ENCODE measurements around the gene RASAL2. TPM values are rescaled to one million over a fixed set of nuclear protein-coding genes. Genes with fewer than 3 reads are reported as not detected.

Gene RASAL2
- total and polyA plus RNA-seq, 2 of the 13 experiments (the other 11 are each of a cell fraction or from before 2014, with no cell fraction given) = 5.4 to 5.9 TPM

DNA sequence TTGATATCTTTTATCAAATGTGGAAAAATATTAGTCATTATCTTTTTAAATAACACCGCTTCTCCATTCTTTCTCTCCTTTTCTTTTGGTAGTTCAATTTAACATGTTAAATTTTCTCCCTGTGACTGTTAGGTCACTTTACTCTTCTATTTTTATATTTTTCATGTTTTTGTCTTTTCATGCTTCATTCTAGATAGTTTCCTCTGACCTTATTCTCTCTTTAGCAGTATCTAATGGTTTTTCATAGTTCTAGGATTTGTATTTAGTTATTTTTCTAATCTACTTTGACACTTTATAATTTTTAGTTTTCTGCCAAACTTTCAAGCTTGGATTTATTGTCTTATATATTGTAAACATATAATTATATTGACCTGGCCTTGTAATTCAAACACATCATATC lies 116.0 kb downstream of the RASAL2 start:
- Histone ChIP-seq H3K4me1 (ENCODE audit: insufficient read depth, low read length) (no peaks in the 10 kb centered on the region; the same call in 1 of the 2 replicates), H3K27me3 (ENCODE audit: control insufficient read depth in 1 of 2, insufficient read depth in 2 of 2, low read length in 2 of 2) (no peaks in the 10 kb centered on the region), H3K36me3 (replicated peaks in 1 of 2; ENCODE audit: control insufficient read depth in 1 of 2, insufficient read depth in 2 of 2, low read length in 2 of 2) (no peaks in the 10 kb centered on the region), H4K20me1 (ENCODE audit: insufficient read depth, low read length) (no peaks in the 10 kb centered on the region), H3K79me2 (ENCODE audit: insufficient read depth, low read length) (no peaks in the 10 kb centered on the region), H3K27ac (ENCODE audit: extremely low read length, insufficient read depth, low read length) (no peak overlapping the region), H3K9ac (ENCODE audit: insufficient read depth, low read depth, low read length) (no peak overlapping the region), H3K4me3 (replicated peaks in 1 of 3; ENCODE audit: insufficient read depth in 1 of 3, low read depth in 2 of 3, low read length in 3 of 3) (no peak overlapping the region), H3K9me3 (ENCODE audit: low read length) (peaks cover 29% of the 10 kb centered on the region), H2AFZ (ENCODE audit: low read length) (no peak overlapping the region), H3K4me2 (ENCODE audit: low read depth, low read length) (no peak overlapping the region)
- DNase-seq (ENCODE audit: low spot score) (no peak), FAIRE-seq (no peak), ATAC-seq (no peak)
- POLR2A ChIA-PET = no interaction called here
- BruUV-seq (replicated peaks) = no TSS peak
- no peak for TF ChIP-seq NR2C2 (CRISPR knock-in tag; IDR thresholded peaks at IDR 0.05; ENCODE audit: borderline replicate concordance)
- no peak for TF ChIP-seq KLF9 (CRISPR knock-in tag; IDR thresholded peaks at IDR 0.05; ENCODE audit: low read depth)
- TF ChIP-seq U2AF1 (optimal IDR thresholded peaks at IDR 0.05; ENCODE audit: low read depth, low read length) = no peak
- TF ChIP-seq ZNF784 (CRISPR knock-in tag; IDR thresholded peaks at IDR 0.05; ENCODE audit: borderline replicate concordance) = no peak
- TF ChIP-seq NFATC3 (CRISPR knock-in tag; IDR thresholded peaks at IDR 0.05) = no peak
- TF ChIP-seq ZNF235 (CRISPR knock-in tag; IDR thresholded peaks at IDR 0.05; ENCODE audit: borderline replicate concordance) = no peak
- TF ChIP-seq ZHX1 (CRISPR knock-in tag; IDR thresholded peaks at IDR 0.05; ENCODE audit: low read depth) = no peak
- no peak for TF ChIP-seq MLLT10 (CRISPR knock-in tag; IDR thresholded peaks at IDR 0.05)
- no peak for TF ChIP-seq SAP130 (CRISPR knock-in tag; IDR thresholded peaks at IDR 0.05; ENCODE audit: low read depth)
- no peak for TF ChIP-seq ZNF263 (CRISPR knock-in tag; IDR thresholded peaks at IDR 0.05)
- TF ChIP-seq ZFP62 (CRISPR knock-in tag; IDR thresholded peaks at IDR 0.05) = no peak
- no peak for TF ChIP-seq ZBTB42 (CRISPR knock-in tag; IDR thresholded peaks at IDR 0.05)
- no peak for TF ChIP-seq RARA (CRISPR knock-in tag; IDR thresholded peaks at IDR 0.05)
- TF ChIP-seq TMF1 (CRISPR knock-in tag; IDR thresholded peaks at IDR 0.05; ENCODE audit: low read depth) = no peak
- TF ChIP-seq, protein P1, sequence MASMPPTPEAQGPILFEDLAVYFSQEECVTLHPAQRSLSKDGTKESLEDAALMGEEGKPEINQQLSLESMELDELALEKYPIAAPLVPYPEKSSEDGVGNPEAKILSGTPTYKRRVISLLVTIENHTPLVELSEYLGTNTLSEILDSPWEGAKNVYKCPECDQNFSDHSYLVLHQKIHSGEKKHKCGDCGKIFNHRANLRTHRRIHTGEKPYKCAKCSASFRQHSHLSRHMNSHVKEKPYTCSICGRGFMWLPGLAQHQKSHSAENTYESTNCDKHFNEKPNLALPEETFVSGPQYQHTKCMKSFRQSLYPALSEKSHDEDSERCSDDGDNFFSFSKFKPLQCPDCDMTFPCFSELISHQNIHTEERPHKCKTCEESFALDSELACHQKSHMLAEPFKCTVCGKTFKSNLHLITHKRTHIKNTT (CRISPR knock-in tag; IDR thresholded peaks at IDR 0.05) = no peak
- no peak for TF ChIP-seq TOPORS (CRISPR knock-in tag; IDR thresholded peaks at IDR 0.05)
- no peak for TF ChIP-seq SCMH1 (CRISPR knock-in tag; IDR thresholded peaks at IDR 0.05; ENCODE audit: borderline replicate concordance)
- no peak for TF ChIP-seq KLF15 (CRISPR knock-in tag; IDR thresholded peaks at IDR 0.05; ENCODE audit: borderline replicate concordance)
- CTCF ChIA-PET (ENCODE audit: low intra/inter-chr PET ratio, low total read pairs) = no interaction called here
- WGBS (ENCODE audit: low lambda C conversion rate) = 98% methylated on average over 1 of the region's 1 CpG
- in situ Hi-C loops (cut with HindIII; ENCODE audit: extremely low pct_ligation_motif_present, low pct_unique_long_range_greater_than_20kb) (no loop called here), intact Hi-C loops (cut with micrococcal nuclease; ENCODE audit: unreplicated experiment) (no loop called here)

Data from HepG2 (cell line).